Retinal pigment epithelial cell (primary cell): ENCODE measurements around the gene S100A6.

ENCODE experiments used
- DNase-seq: peaks from one replicate; pipeline ENCODE4 v3.0.0-alpha.2; 2010; ENCODE audit warnings: low read depth
- H3K4me3 ChIP-seq: 2 replicates; pipeline ENCODE4 v1.5.1; 2011; ENCODE audit warnings: mild to moderate bottlenecking, low read length, control low read depth, moderate library complexity
- CTCF ChIP-seq: conservative IDR thresholded peaks from 2 replicates; pipeline ENCODE4 v1.5.1; 2011; ENCODE audit warnings: low read depth, low read length, control low read depth, inconsistent platforms

S100A6 gene

GRCh38 chr1:153546796-153547559 is 11.2 kb upstream of the S100A6 start:
- peak; percentile 1 for TF ChIP-seq CTCF
- H3K4me3 ChIP-seq: no peak overlapping the region
- DNase-seq: no peak

GRCh38 chr1:153546371-153546770 is 10.6 kb upstream of the S100A6 start:
- H3K4me3 ChIP-seq: no peak overlapping the region

GRCh38 chr1:153545067-153546055 is 9.6 kb upstream of the S100A6 start, which contains the start of gene S100A4:
Gene S100A4 (minus strand): TSS chr1:153545806. CDS start chr1:153544794, 1,012 bp downstream.
- H3K4me3 ChIP-seq: no peak within 1 kb of the TSS
- TF ChIP-seq CTCF: no peak

More at GRCh38 chr1:153546371-153546770, 10.6 kb upstream of the S100A6 start:
- no peak for DNase-seq
- no peak for TF ChIP-seq CTCF

GRCh38 chr1:153544453-153545066 is 8.8 kb upstream of the S100A6 start:
- TF ChIP-seq CTCF: no peak
- H3K4me3 ChIP-seq: no peak overlapping the region
- DNase-seq: no peak

More at GRCh38 chr1:153545067-153546055, 9.6 kb upstream of the S100A6 start, which contains the start of gene S100A4:
- peak; percentile 84 for DNase-seq

- H3K4me3 ChIP-seq: no peak overlapping the region
- DNase-seq: no peak
- no peak for TF ChIP-seq CTCF
Observed at GRCh38 chr1:153543736-153544135, 7.9 kb upstream of the S100A6 start.

GRCh38 chr1:153542956-153543711 is 7.3 kb upstream of the S100A6 start:
- no peak for DNase-seq
- H3K4me3 ChIP-seq: no peak overlapping the region
- no peak for TF ChIP-seq CTCF
